GM12878 (cell line): ENCODE results near the gene M1AP. TPM values are rescaled to one million over a fixed set of nuclear protein-coding genes. Genes with fewer than 3 reads are reported as not detected.

Source experiments
- ASH2L ChIP-seq: fragments of 300-600, 200-600 bp; sonication (generic); IDR thresholded peaks from 2 replicates; pipeline ENCODE4 v1.6.1; 2017; ENCODE audit warnings: low read depth, mild to moderate bottlenecking, borderline replicate concordance
- CBFB ChIP-seq: IDR thresholded peaks from 2 replicates; pipeline ENCODE4 v1.6.1; 2016; ENCODE audit warnings: antibody characterized with exemption, low read depth
- CREM ChIP-seq: IDR thresholded peaks from 2 replicates; pipeline ENCODE4 v1.6.1; 2014; ENCODE audit warnings: antibody characterized with exemption, low read depth
- FOXK2 ChIP-seq: fragments of 450-650 bp; IDR thresholded peaks from 2 replicates; pipeline ENCODE4 v1.6.1; 2017; ENCODE audit warnings: mild to moderate bottlenecking, moderate library complexity
- JUNB ChIP-seq: IDR thresholded peaks from 2 replicates; pipeline ENCODE4 v1.6.1; 2016; ENCODE audit warnings: antibody characterized with exemption, mild to moderate bottlenecking
- JUND ChIP-seq: IDR thresholded peaks from 2 replicates; pipeline ENCODE4 v1.6.1; 2012; ENCODE audit warnings: low read depth, mild to moderate bottlenecking, low read length, improper control_type of control experiment, moderate library complexity
- MEF2B ChIP-seq: fragments of 450-650 bp; IDR thresholded peaks from 2 replicates; pipeline ENCODE4 v1.6.1; 2018; ENCODE audit warnings: mild to moderate bottlenecking, moderate library complexity; ENCODE audit not compliant: partially characterized antibody, poor library complexity, severe bottlenecking
- RAD21 ChIP-seq: IDR thresholded peaks from 2 replicates; pipeline ENCODE4 v1.6.1; 2011; ENCODE audit warnings: mild to moderate bottlenecking, low read depth, low read length, moderate library complexity; ENCODE audit not compliant: insufficient read depth
- RBBP5 ChIP-seq: fragments of 200-600 bp; sonication (generic); conservative IDR thresholded peaks from 2 replicates; pipeline ENCODE4 v1.6.1; 2016
- STAT1 ChIP-seq: fragments of 450-650 bp; conservative IDR thresholded peaks from 2 replicates; pipeline ENCODE4 v1.6.1; 2014; ENCODE audit warnings: antibody characterized with exemption, mild to moderate bottlenecking
- polyA plus RNA-seq, 11 experiments: library from polyadenylated mRNA; depleted of rRNA in 4 of 11; unstranded in 6 of 11; stranded (reverse) in 5 of 11; fragments of >200 nt; fragmentation: Nextera tagmentation in 4 of 11; fragmentation: Illumina TruSeq in 1 of 11; extraction: Ambion mirVana in 4 of 11; extraction: Trizol in 1 of 11; gene quantifications; 1 replicate in 1 of 11; 2 replicates in 10 of 11; pipeline versions ENCODE4 v1.2.1 to v1.2.3, GENCODE V29; 2011 to 2016; ENCODE audit warnings: inconsistent platforms in 2 of 11, missing spikeins in 2 of 11, low read depth in 1 of 11
- total RNA-seq, 4 experiments: library from RNA; depleted of rRNA in 3 of 4; stranded (reverse); fragments of >200 nt in 3 of 4; fragmentation: Illumina TruSeq in 1 of 4; extraction: Trizol in 1 of 4; gene quantifications; 2 replicates each; pipeline versions ENCODE4 v1.2.1 to v1.2.3, GENCODE V29; 2013 to 2021
- TF ChIP-seq, protein P1 (sequence below): fragments of 450-650 bp; IDR thresholded peaks from 2 replicates; pipeline ENCODE4 v1.6.1; 2017; ENCODE audit warnings: mild to moderate bottlenecking, moderate library complexity
- TF ChIP-seq, protein P2 (sequence below): fragments of 450-650 bp; formaldehyde crosslinking; IDR thresholded peaks from 2 replicates; pipeline ENCODE4 v1.5.0; 2022; ENCODE audit warnings: mild to moderate bottlenecking, missing genetic modification characterization
- TF ChIP-seq, protein P3 (sequence below): IDR thresholded peaks from 2 replicates; pipeline ENCODE4 v1.6.1; 2012; ENCODE audit warnings: low read length, inconsistent platforms

Gene M1AP
- total and polyA plus RNA-seq, 10 of the 15 experiments (the other 5 are each of a cell fraction or from before 2014, with no cell fraction given), result 0.04 to 0.32 (median 0.16) TPM; not detected in 4

DNA sequence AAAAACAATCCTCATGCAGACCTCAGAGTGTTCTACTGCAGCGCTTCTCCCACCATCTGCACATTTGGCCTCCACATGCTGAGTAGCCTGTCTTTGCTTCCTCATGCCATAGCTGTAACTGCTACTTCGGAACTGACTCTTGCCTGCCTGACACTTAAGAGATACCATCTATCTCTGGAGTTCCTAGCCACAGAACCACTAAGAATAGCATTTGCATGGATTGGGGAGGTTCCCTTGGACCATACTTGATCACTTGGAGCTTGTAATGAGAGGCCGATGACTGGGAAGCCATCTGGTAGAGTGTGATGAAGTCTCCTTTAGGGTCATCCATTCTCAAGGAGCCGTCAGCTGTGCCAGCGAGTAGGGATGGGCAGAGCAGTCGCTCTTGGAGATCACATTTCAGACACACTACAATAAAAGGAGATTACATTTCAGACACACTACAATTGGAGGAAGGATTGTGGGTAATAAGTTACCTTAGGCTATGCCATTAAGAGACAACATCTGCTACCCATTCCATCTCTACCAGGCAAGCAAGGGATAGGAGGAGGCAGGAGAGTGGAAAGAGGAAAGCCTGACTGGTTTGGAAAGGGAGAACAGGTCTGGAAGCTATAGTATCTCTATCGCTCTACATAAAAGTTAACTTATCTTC is 71.8 kb downstream of the M1AP start (continued):
- TF ChIP-seq, protein P1, sequence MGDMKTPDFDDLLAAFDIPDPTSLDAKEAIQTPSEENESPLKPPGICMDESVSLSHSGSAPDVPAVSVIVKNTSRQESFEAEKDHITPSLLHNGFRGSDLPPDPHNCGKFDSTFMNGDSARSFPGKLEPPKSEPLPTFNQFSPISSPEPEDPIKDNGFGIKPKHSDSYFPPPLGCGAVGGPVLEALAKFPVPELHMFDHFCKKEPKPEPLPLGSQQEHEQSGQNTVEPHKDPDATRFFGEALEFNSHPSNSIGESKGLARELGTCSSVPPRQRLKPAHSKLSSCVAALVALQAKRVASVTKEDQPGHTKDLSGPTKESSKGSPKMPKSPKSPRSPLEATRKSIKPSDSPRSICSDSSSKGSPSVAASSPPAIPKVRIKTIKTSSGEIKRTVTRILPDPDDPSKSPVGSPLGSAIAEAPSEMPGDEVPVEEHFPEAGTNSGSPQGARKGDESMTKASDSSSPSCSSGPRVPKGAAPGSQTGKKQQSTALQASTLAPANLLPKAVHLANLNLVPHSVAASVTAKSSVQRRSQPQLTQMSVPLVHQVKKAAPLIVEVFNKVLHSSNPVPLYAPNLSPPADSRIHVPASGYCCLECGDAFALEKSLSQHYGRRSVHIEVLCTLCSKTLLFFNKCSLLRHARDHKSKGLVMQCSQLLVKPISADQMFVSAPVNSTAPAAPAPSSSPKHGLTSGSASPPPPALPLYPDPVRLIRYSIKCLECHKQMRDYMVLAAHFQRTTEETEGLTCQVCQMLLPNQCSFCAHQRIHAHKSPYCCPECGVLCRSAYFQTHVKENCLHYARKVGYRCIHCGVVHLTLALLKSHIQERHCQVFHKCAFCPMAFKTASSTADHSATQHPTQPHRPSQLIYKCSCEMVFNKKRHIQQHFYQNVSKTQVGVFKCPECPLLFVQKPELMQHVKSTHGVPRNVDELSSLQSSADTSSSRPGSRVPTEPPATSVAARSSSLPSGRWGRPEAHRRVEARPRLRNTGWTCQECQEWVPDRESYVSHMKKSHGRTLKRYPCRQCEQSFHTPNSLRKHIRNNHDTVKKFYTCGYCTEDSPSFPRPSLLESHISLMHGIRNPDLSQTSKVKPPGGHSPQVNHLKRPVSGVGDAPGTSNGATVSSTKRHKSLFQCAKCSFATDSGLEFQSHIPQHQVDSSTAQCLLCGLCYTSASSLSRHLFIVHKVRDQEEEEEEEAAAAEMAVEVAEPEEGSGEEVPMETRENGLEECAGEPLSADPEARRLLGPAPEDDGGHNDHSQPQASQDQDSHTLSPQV, result no peak
- TF ChIP-seq CBFB (no peak), STAT1 (no peak), JUND (no peak), RAD21 (no peak), RBBP5 (no peak), CREM (no peak), JUNB (no peak), ASH2L (no peak), FOXK2 (no peak), MEF2B (no peak)
- TF ChIP-seq, protein P2, sequence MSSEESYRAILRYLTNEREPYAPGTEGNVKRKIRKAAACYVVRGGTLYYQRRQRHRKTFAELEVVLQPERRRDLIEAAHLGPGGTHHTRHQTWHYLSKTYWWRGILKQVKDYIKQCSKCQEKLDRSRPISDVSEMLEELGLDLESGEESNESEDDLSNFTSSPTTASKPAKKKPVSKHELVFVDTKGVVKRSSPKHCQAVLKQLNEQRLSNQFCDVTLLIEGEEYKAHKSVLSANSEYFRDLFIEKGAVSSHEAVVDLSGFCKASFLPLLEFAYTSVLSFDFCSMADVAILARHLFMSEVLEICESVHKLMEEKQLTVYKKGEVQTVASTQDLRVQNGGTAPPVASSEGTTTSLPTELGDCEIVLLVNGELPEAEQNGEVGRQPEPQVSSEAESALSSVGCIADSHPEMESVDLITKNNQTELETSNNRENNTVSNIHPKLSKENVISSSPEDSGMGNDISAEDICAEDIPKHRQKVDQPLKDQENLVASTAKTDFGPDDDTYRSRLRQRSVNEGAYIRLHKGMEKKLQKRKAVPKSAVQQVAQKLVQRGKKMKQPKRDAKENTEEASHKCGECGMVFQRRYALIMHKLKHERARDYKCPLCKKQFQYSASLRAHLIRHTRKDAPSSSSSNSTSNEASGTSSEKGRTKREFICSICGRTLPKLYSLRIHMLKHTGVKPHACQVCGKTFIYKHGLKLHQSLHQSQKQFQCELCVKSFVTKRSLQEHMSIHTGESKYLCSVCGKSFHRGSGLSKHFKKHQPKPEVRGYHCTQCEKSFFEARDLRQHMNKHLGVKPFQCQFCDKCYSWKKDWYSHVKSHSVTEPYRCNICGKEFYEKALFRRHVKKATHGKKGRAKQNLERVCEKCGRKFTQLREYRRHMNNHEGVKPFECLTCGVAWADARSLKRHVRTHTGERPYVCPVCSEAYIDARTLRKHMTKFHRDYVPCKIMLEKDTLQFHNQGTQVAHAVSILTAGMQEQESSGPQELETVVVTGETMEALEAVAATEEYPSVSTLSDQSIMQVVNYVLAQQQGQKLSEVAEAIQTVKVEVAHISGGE (CRISPR knock-in tag), result no peak
- TF ChIP-seq, protein P3, sequence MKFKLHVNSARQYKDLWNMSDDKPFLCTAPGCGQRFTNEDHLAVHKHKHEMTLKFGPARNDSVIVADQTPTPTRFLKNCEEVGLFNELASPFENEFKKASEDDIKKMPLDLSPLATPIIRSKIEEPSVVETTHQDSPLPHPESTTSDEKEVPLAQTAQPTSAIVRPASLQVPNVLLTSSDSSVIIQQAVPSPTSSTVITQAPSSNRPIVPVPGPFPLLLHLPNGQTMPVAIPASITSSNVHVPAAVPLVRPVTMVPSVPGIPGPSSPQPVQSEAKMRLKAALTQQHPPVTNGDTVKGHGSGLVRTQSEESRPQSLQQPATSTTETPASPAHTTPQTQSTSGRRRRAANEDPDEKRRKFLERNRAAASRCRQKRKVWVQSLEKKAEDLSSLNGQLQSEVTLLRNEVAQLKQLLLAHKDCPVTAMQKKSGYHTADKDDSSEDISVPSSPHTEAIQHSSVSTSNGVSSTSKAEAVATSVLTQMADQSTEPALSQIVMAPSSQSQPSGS, result no peak
